ENCODE results near the gene IL27RA. TPM values are rescaled to one million over a fixed set of nuclear protein-coding genes. Genes with fewer than 3 reads are reported as not detected.

IL27RA gene
- total RNA-seq, 4 donors from 2014 or later = 0.85 to 7.4 (median 2.0) TPM

GRCh38 chr19:14091081-14091812, 59.7 kb downstream of the IL27RA start:
- Histone ChIP-seq H3K27me3 (no peaks in the 10 kb centered on the region), H3K36me3 (peaks cover 0 to 12% (median 0%) of the 10 kb centered on the region in 3 donors), H3K4me3 (peak overlapping the region; percentile 66 to 99 (median 88)), H3K27ac (peak overlapping the region; percentile 81 to 99 (median 96)), H3K4me1 (peaks cover 0 to 12% (median 6%) of the 10 kb centered on the region in 4 donors), H3K9me3 (peaks cover 0 to 6% (median 0%) of the 10 kb centered on the region in 4 donors)
- peak; percentile 68 to 74 for TF ChIP-seq POLR2A (IDR thresholded peaks at IDR 0.05)
- TF ChIP-seq CTCF (IDR thresholded peaks at IDR 0.05) = peak in 2 of 6 experiments; percentile 23 to 27
- DNase-seq = peak in 2 of 3 donors; percentile 72 to 90

GRCh38 chr19:14091813-14092462, 60.4 kb downstream of the IL27RA start:
- Histone ChIP-seq H3K9me3 (peaks cover 0 to 6% (median 0%) of the 10 kb centered on the region in 4 donors), H3K27ac (peak overlapping the region; percentile 81 to 99 (median 96)), H3K36me3 (peaks cover 0 to 19% (median 0%) of the 10 kb centered on the region in 3 donors), H3K27me3 (no peaks in the 10 kb centered on the region), H3K4me1 (peaks cover 0 to 12% (median 6%) of the 10 kb centered on the region in 4 donors), H3K4me3 (peak overlapping the region; percentile 66 to 99 (median 88))
- no peak for TF ChIP-seq CTCF (IDR thresholded peaks at IDR 0.05)
- no peak for TF ChIP-seq POLR2A (IDR thresholded peaks at IDR 0.05)
- peak; percentile 63 to 74 (median 64) for DNase-seq

GRCh38 chr19:14093117-14093823, 61.7 kb downstream of the IL27RA start:
- H3K27ac ChIP-seq = no peak overlapping the region
- TF ChIP-seq POLR2A (IDR thresholded peaks at IDR 0.05) = no peak
- no peak for TF ChIP-seq CTCF (IDR thresholded peaks at IDR 0.05)
- DNase-seq = no peak

GRCh38 chr19:14094854-14095253, 63.3 kb downstream of the IL27RA start:
- no peak overlapping the region for H3K27ac ChIP-seq
- peaks cover 0 to 6% (median 0%) of the 10 kb centered on the region in 4 donors for H3K9me3 ChIP-seq
- TF ChIP-seq POLR2A (IDR thresholded peaks at IDR 0.05) (no peak), CTCF (IDR thresholded peaks at IDR 0.05) (no peak)
- peaks cover 0 to 8% (median 5%) of the 10 kb centered on the region in 4 donors for H3K4me1 ChIP-seq
- no peaks in the 10 kb centered on the region for H3K27me3 ChIP-seq
- no peak overlapping the region for H3K4me3 ChIP-seq
- no peak for DNase-seq
- peaks cover 0 to 22% (median 0%) of the 10 kb centered on the region in 3 donors for H3K36me3 ChIP-seq

More at GRCh38 chr19:14093117-14093823, 61.7 kb downstream of the IL27RA start:
- no peak overlapping the region for H3K4me3 ChIP-seq
- H3K9me3 ChIP-seq = peaks cover 0 to 6% (median 0%) of the 10 kb centered on the region in 4 donors
- peaks cover 0 to 12% (median 6%) of the 10 kb centered on the region in 4 donors for H3K4me1 ChIP-seq
- H3K27me3 ChIP-seq = no peaks in the 10 kb centered on the region
- H3K36me3 ChIP-seq = peaks cover 0 to 27% (median 0%) of the 10 kb centered on the region in 3 donors

- no peak for TF ChIP-seq POLR2A (IDR thresholded peaks at IDR 0.05)
- no peak for TF ChIP-seq CTCF (IDR thresholded peaks at IDR 0.05)
Measured at GRCh38 chr19:14096272-14096992, 64.9 kb downstream of the IL27RA start.

More at GRCh38 chr19:14096272-14096992, 64.9 kb downstream of the IL27RA start:
- H3K27ac ChIP-seq = no peak overlapping the region
- no peak overlapping the region for H3K4me3 ChIP-seq
- peaks cover 0 to 6% (median 0%) of the 10 kb centered on the region in 4 donors for H3K9me3 ChIP-seq
- H3K4me1 ChIP-seq = peaks cover 0 to 8% (median 5%) of the 10 kb centered on the region in 4 donors
- H3K36me3 ChIP-seq = peaks cover 0 to 38% (median 0%) of the 10 kb centered on the region in 3 donors
- H3K27me3 ChIP-seq = no peaks in the 10 kb centered on the region
- no peak for DNase-seq

Measured in Peyer's patch (tissue), 4 donors.